Measurements from ENCODE around the gene FZR1. TPM values are rescaled to one million over a fixed set of nuclear protein-coding genes. Genes with fewer than 3 reads are reported as not detected.
A peak's percentile ranks its signal among the peaks of the same experiment; 100 is the strongest.

Gene FZR1
- total and polyA plus RNA-seq, 2 experiments from 2014 or later, result 32.3 to 36.5 TPM

- WGBS, 2 experiments (ENCODE audit: low coverage in 1 of 2, low lambda C conversion rate in 2 of 2, missing lambda C conversion rate in 2 of 2), result 94% methylated on average over 18 of the region's 18 CpGs
- H3K4me1 ChIP-seq (ENCODE audit: insufficient read depth), result no peaks in the 10 kb centered on the region
- H3K4me3 ChIP-seq, result no peak overlapping the region
- no peak overlapping the region for H3K9ac ChIP-seq
- H2AFZ ChIP-seq, result no peak overlapping the region
- TF ChIP-seq EZH2 (IDR thresholded peaks at IDR 0.05; ENCODE audit: insufficient read depth, poor library complexity, severe bottlenecking) (no peak), EZH2phosphoT487 (IDR thresholded peaks at IDR 0.05; ENCODE audit: insufficient read depth, low read depth) (no peak)
- no peaks in the 10 kb centered on the region for H3K27me3 ChIP-seq (replicated peaks; ENCODE audit: insufficient read depth)
- in situ Hi-C loops (cut with MboI), result no loop called here
- no peak overlapping the region for H3K4me2 ChIP-seq (ENCODE audit: unreplicated experiment)
- H3K36me3 ChIP-seq (ENCODE audit: low read depth), result 0 out of 2 replicates have a peak, but pooled peaks cover 5% of the 10 kb centered on the region
- no peak overlapping the region for H3K27ac ChIP-seq
- no peaks in the 10 kb centered on the region for H3F3A ChIP-seq (ENCODE audit: insufficient read depth)
- H3K9me2 ChIP-seq (ENCODE audit: insufficient read depth), result no peaks in the 10 kb centered on the region
- no peaks in the 10 kb centered on the region for H3K9me3 ChIP-seq (ENCODE audit: low read depth)
- no peaks in the 10 kb centered on the region for H4K20me1 ChIP-seq (ENCODE audit: insufficient read depth)
- DNase-seq, result no peak
- peaks cover 28% of the 10 kb centered on the region for H3K79me2 ChIP-seq (ENCODE audit: insufficient read depth)
Observed at GRCh38 chr19:3494559-3494958, 11.6 kb upstream of the FZR1 start.

- H2AFZ ChIP-seq, result no peak overlapping the region
- WGBS, 2 experiments (ENCODE audit: low coverage in 1 of 2, low lambda C conversion rate in 2 of 2, missing lambda C conversion rate in 2 of 2), result 95 to 96% methylated on average over 32 of the region's 32 CpGs
- no peaks in the 10 kb centered on the region for H3K4me1 ChIP-seq (ENCODE audit: insufficient read depth)
- H3K9me2 ChIP-seq (ENCODE audit: insufficient read depth), result no peaks in the 10 kb centered on the region
- DNase-seq, result no peak
- no peaks in the 10 kb centered on the region for H3K9me3 ChIP-seq (ENCODE audit: low read depth)
- in situ Hi-C loops (cut with MboI), result no loop called here
- H3K4me2 ChIP-seq (ENCODE audit: unreplicated experiment), result no peak overlapping the region
- no peak overlapping the region for H3K4me3 ChIP-seq
- no peaks in the 10 kb centered on the region for H3K27me3 ChIP-seq (replicated peaks; ENCODE audit: insufficient read depth)
- H3K9ac ChIP-seq, result no peak overlapping the region
- 0 out of 2 replicates have a peak, but pooled peaks cover 5% of the 10 kb centered on the region for H3K36me3 ChIP-seq (ENCODE audit: low read depth)
- H4K20me1 ChIP-seq (ENCODE audit: insufficient read depth), result no peaks in the 10 kb centered on the region
- peaks cover 36% of the 10 kb centered on the region for H3K79me2 ChIP-seq (ENCODE audit: insufficient read depth)
- no peak overlapping the region for H3K27ac ChIP-seq
- no peaks in the 10 kb centered on the region for H3F3A ChIP-seq (ENCODE audit: insufficient read depth)
- no peak for TF ChIP-seq EZH2phosphoT487 (IDR thresholded peaks at IDR 0.05; ENCODE audit: insufficient read depth, low read depth)
- no peak for TF ChIP-seq EZH2 (IDR thresholded peaks at IDR 0.05; ENCODE audit: insufficient read depth, poor library complexity, severe bottlenecking)
Observed at GRCh38 chr19:3496392-3497273, 9.5 kb upstream of the FZR1 start.

GRCh38 chr19:3497757-3498520, 8.2 kb upstream of the FZR1 start:
- 92 to 93% methylated on average over 5 of the region's 5 CpGs for WGBS, 2 experiments (ENCODE audit: low coverage in 1 of 2, low lambda C conversion rate in 2 of 2, missing lambda C conversion rate in 2 of 2)

GRCh38 chr19:3499738-3500428, 6.2 kb upstream of the FZR1 start:
- Histone ChIP-seq H3K27me3 (replicated peaks; ENCODE audit: insufficient read depth) (no peaks in the 10 kb centered on the region), H3K4me3 (peak overlapping the region; percentile 74), H4K20me1 (ENCODE audit: insufficient read depth) (no peaks in the 10 kb centered on the region), H3K36me3 (ENCODE audit: low read depth) (0 out of 2 replicates have a peak, but pooled peaks cover 5% of the 10 kb centered on the region), H3K9ac (peak overlapping the region; percentile 88), H3K4me2 (ENCODE audit: unreplicated experiment) (peak overlapping the region; percentile 83), H3K27ac (peak overlapping the region; percentile 84), H2AFZ (peak overlapping the region; percentile 86), H3F3A (ENCODE audit: insufficient read depth) (no peaks in the 10 kb centered on the region), H3K79me2 (ENCODE audit: insufficient read depth) (peaks cover 36% of the 10 kb centered on the region), H3K9me3 (ENCODE audit: low read depth) (no peaks in the 10 kb centered on the region), H3K4me1 (ENCODE audit: insufficient read depth) (no peaks in the 10 kb centered on the region), H3K9me2 (ENCODE audit: insufficient read depth) (no peaks in the 10 kb centered on the region)
- TF ChIP-seq EZH2phosphoT487 (IDR thresholded peaks at IDR 0.05; ENCODE audit: insufficient read depth, low read depth) (no peak), EZH2 (IDR thresholded peaks at IDR 0.05; ENCODE audit: insufficient read depth, poor library complexity, severe bottlenecking) (no peak)
- peak; percentile 21 for DNase-seq
- in situ Hi-C loops (cut with MboI), result no loop called here
- 25 to 26% methylated on average over 18 of the region's 18 CpGs for WGBS, 2 experiments (ENCODE audit: low coverage in 1 of 2, low lambda C conversion rate in 2 of 2, missing lambda C conversion rate in 2 of 2)

More at GRCh38 chr19:3497757-3498520, 8.2 kb upstream of the FZR1 start:
- Histone ChIP-seq H3K9me3 (ENCODE audit: low read depth) (no peaks in the 10 kb centered on the region), H3F3A (ENCODE audit: insufficient read depth) (no peaks in the 10 kb centered on the region), H3K4me1 (ENCODE audit: insufficient read depth) (no peaks in the 10 kb centered on the region), H3K9me2 (ENCODE audit: insufficient read depth) (no peaks in the 10 kb centered on the region), H3K27me3 (replicated peaks; ENCODE audit: insufficient read depth) (no peaks in the 10 kb centered on the region), H3K36me3 (ENCODE audit: low read depth) (0 out of 2 replicates have a peak, but pooled peaks cover 5% of the 10 kb centered on the region), H4K20me1 (ENCODE audit: insufficient read depth) (no peaks in the 10 kb centered on the region), H2AFZ (no peak overlapping the region), H3K27ac (no peak overlapping the region), H3K9ac (no peak overlapping the region), H3K4me2 (ENCODE audit: unreplicated experiment) (no peak overlapping the region), H3K4me3 (no peak overlapping the region), H3K79me2 (ENCODE audit: insufficient read depth) (peaks cover 36% of the 10 kb centered on the region)
- in situ Hi-C loops (cut with MboI), result no loop called here
- TF ChIP-seq EZH2phosphoT487 (IDR thresholded peaks at IDR 0.05; ENCODE audit: insufficient read depth, low read depth) (no peak), EZH2 (IDR thresholded peaks at IDR 0.05; ENCODE audit: insufficient read depth, poor library complexity, severe bottlenecking) (no peak)
- DNase-seq, result no peak
